ENCODE measurements around the gene UGT1A9.
A peak's percentile ranks its signal among the peaks of the same experiment; 100 is the strongest.
"Not testable (repeated sequence)": the region's sequence is repeated elsewhere in the genome, so short reads cannot be mapped to it uniquely, and the experiment has no call there.

Gene UGT1A9

DNA sequence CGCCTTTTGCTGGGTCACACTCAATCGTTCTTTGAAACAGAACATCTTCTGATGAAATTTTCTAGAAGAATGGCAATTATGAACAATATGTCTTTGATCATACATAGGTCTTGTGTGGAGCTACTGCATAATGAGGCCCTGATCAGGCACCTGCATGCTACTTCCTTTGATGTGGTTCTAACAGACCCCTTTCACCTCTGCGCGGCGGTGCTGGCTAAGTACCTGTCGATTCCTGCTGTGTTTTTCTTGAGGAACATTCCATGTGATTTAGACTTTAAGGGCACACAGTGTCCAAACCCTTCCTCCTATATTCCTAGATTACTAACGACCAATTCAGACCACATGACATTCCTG lies 41.5 kb downstream of the UGT1A9 start:
- no peak for DNase-seq

GRCh38 chr2:233714121-233714520 lies 42.4 kb downstream of the UGT1A9 start:
- DNase-seq: no peak

DNA sequence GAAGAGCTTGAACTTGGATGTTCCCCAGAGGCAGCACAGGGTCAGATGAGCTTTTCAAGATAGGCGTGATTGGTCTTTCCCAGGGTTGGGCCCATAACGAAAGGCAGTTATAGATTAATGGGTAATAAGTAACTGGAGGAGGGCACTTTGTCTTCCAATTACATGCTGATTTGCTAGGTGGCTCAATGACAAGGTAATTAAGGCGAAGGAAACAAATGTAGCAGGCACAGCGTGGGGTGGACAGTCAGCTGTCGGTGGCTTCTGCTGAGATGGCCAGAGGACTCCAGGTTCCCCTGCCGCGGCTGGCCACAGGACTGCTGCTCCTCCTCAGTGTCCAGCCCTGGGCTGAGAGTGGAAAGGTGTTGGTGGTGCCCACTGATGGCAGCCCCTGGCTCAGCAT lies 46.9 kb downstream of the UGT1A9 start, which contains the start of gene UGT1A4:
Gene UGT1A4, plus strand, starts transcription at position 185 of the 400 bp plus-strand sequence. Its CDS starts 85 bp downstream, at position 270.
- DNase-seq: no peak

GRCh38 chr2:233728723-233729301 lies 57.1 kb downstream of the UGT1A9 start, which contains the start of gene UGT1A3:
Gene UGT1A3 (plus strand): TSS chr2:233729042. CDS start chr2:233729127, 85 bp downstream.
- no peak for DNase-seq

DNA sequence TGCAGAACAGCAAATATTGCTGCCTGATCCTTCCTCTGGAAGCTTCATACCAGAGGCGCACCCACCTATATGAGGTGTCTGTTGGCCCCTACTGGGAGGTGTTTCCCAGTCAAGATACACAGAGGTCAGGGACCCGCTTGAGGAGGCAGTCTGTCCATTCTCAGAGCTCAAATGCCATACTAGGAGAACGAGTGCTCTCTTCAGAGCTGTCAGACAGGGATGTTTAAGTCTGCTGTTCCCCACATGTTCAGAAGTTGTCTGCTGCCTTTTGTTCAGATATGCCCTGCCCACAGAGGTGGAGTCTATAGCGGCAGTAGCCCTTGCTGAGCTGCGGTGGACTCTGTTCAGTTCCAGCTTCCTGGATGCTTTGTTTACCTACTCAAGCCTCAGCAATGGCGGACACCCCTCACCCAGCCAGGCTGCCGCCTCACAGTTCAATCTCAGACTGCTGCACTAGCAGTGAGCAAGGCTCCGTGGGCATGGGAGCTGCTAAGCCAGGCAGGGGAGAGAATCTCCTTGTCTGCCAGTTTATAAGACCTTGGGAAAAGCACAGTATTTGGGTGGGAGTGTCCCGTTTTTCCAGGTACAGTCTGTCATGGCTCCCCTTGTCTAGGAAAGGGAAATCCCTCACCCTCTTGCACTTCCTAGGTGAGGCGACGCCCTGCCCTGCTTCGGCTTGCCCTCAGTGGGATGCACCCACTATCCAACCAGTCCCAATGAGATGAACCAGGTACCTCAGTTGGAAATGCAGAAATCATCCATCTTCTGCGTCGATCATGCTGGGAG lies 65.4 kb downstream of the UGT1A9 start:
- not testable (repeated sequence) for DNase-seq

DNA sequence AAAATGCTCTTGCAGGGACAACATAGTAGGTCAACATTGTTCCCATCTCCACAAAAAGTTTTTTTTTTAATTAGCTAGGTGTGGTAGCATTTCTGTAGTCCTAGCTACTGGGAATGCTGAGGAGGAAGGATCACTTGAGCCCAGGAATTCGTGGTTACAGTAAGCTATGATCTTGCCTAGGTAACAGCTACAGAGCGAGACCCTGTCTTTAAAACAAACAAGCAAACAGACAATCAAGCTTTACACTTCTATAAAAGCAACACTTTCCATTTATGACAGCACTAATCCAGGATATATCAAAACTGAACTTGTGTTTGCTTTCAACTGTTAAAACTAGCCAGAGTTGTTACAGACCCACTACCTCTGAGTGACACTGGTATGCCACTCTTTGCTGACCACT lies 69.2 kb downstream of the UGT1A9 start:
- DNase-seq: no peak

GRCh38 chr2:233743464-233744259 lies 72.0 kb downstream of the UGT1A9 start:
- no peak for DNase-seq

GRCh38 chr2:233745073-233745755 lies 73.5 kb downstream of the UGT1A9 start:
- no peak for DNase-seq

GRCh38 chr2:233745838-233746237 lies 74.1 kb downstream of the UGT1A9 start:
- not testable (repeated sequence) for DNase-seq

DNA sequence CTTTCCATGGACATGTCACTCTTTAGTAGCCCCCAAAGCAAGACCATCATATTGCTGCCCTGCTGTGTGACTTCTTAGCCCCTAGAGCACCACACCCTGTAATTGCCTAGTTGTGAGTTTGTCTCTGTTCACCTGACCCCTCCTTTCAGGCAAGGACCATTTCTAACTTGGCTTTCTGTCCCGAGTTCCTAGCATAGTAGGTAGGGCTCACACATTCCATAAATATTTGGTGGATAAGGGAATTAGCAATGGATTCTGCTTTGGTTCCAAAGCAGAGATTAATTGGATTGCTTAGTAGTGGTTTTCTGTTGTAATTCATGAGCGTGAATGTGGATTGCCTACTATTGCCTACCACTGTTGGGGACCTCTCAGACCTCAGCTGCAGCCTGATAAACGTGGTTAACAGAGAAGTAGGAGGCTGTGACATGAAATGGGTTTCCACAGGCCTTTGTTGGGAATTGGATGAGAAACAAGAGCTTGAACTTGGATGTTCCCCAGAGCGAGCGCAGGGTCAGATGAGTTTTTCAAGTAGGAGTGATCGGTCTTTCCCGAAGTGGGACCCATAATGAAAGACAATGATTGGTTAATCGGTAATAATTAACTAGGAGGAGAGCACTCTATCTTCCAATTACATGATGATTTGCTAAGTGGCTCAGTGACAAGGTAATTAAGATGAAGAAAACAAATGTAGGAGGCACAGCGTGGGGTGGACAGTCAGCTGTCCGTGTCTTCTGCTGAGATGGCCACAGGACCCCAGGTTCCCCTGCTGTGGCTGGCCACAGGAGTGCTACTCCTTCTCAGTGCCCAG lies 75.0 kb downstream of the UGT1A9 start:
- DNase-seq: no peak

- no peak for DNase-seq
These were observed 75.5 kb downstream of the UGT1A9 start for GRCh38 chr2:233747283-233747544.

DNA sequence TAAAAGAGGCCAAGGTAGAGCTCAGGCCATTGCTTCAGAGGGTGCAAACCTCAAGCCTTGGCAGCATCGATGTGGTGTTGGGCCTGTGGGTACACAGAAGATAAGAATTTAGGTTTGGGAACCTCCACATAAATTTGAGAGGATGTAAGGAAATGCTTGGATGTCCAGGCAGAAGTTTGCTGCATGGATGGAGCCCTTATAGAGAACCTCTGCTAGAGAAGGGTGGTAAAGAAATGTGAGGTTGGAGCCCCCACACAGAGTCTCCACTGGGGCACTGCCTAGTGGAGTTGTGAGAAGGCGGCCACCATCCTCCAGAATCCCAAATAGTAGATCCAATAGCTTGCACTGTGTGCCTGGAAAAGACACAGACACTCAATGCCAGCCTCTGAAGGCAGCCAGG lies 79.0 kb downstream of the UGT1A9 start:
- peak; percentile 12 for DNase-seq

GRCh38 chr2:233751212-233752009 lies 79.7 kb downstream of the UGT1A9 start:
- not testable (repeated sequence) for DNase-seq

- no peak for DNase-seq
These were observed 83.3 kb downstream of the UGT1A9 start for GRCh38 chr2:233754872-233755611.

GRCh38 chr2:233756429-233757081 lies 84.9 kb downstream of the UGT1A9 start:
- no peak for DNase-seq

- no peak for DNase-seq
These were observed 86.4 kb downstream of the UGT1A9 start for GRCh38 chr2:233758141-233758540.

GRCh38 chr2:233758849-233759248 lies 87.2 kb downstream of the UGT1A9 start:
- no peak for DNase-seq

DNA sequence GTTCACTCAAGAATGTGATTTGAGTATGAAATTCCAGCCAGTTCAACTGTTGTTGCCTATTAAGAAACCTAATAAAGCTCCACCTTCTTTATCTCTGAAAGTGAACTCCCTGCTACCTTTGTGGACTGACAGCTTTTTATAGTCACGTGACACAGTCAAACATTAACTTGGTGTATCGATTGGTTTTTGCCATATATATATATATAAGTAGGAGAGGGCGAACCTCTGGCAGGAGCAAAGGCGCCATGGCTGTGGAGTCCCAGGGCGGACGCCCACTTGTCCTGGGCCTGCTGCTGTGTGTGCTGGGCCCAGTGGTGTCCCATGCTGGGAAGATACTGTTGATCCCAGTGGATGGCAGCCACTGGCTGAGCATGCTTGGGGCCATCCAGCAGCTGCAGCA lies 88.3 kb downstream of the UGT1A9 start, which contains the start of gene UGT1A1:
Gene UGT1A1, plus strand, starts transcription at position 228 of the 400 bp plus-strand sequence. Its CDS starts 18 bp downstream, at position 246.
- no peak for DNase-seq

DNA sequence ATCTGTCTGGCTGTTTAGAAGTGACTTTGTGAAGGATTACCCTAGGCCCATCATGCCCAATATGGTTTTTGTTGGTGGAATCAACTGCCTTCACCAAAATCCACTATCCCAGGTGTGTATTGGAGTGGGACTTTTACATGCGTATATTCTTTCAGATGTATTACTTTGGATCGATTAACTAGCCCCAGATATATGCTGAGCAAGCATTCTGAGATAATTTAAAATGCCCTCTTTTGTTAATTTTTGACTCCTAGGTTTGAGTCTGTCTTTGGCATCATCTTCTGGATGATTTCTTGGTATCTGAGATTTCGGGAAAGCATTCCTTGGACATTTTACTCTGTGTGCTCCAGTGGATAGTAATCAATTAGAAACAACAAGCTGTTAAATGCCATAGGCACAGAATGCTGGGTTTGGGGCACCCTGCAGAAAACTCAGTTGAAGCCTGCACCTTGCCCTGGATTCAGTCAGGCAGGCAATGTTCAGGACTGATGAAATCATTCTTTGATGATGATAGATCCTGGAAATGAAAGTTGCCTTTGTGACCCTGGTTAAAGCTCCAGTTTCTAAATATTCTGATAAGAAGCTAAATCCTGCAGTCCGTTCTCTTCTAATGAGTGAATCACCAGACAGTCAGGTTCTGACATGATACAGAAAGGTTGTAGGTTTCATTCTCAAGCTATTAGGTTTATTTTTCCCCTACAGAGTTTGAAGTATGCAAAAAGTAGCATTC lies 89.5 kb downstream of the UGT1A9 start:
- no peak for DNase-seq

Data from NCI-H82 (cell line).